BE2C (cell line): ENCODE results near the gene INHBE.

Experiments
- DNase-seq: peaks from one replicate; pipeline ENCODE4 v3.0.0-alpha.2; 2020
- H3K27me3 ChIP-seq: fragments of 250-450 bp; sonication (Bioruptor Pico); 2 replicates; pipeline ENCODE4 v1.5.1; 2020; ENCODE audit warnings: mild to moderate bottlenecking
- H3K36me3 ChIP-seq: fragments of 250-450 bp; sonication (Bioruptor Pico); 2 replicates; pipeline ENCODE4 v1.5.1; 2020; ENCODE audit warnings: mild to moderate bottlenecking
- H3K4me1 ChIP-seq: fragments of 250-450 bp; sonication (Bioruptor Pico); 2 replicates; pipeline ENCODE4 v1.5.1; 2020
- H3K4me3 ChIP-seq: 2 replicates; pipeline ENCODE4 v1.5.1; 2011; ENCODE audit warnings: low read depth, low read length
- H3K9me3 ChIP-seq: fragments of 250-450 bp; sonication (Bioruptor Pico); 2 replicates; pipeline ENCODE4 v1.5.1; 2020
- TF ChIP-seq, protein P1 (sequence below): IDR thresholded peaks from 2 replicates; pipeline ENCODE4 v1.5.1; 2012; ENCODE audit warnings: mild to moderate bottlenecking, low read depth, low read length

The INHBE gene

DNA sequence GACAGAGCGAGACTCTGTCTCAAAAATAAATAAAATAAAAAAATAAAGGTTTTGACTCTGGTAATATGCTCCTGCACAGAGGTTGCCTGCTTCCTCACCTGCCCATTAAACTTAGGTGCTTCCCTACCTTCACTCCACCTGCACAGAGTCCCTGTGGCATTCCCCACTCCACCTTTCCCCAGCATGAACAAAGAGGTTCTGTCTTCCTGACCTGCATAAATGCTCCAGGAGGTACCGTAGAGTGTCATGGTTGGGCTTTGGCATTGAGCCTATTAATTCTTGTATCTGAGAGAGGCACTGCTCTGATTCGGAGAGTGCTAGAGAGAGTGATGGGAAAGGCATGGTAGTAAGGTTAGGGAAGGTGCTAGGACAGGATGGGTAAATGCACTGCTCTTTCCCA lies 18.3 kb downstream of the INHBE start:
- TF ChIP-seq, protein P1, sequence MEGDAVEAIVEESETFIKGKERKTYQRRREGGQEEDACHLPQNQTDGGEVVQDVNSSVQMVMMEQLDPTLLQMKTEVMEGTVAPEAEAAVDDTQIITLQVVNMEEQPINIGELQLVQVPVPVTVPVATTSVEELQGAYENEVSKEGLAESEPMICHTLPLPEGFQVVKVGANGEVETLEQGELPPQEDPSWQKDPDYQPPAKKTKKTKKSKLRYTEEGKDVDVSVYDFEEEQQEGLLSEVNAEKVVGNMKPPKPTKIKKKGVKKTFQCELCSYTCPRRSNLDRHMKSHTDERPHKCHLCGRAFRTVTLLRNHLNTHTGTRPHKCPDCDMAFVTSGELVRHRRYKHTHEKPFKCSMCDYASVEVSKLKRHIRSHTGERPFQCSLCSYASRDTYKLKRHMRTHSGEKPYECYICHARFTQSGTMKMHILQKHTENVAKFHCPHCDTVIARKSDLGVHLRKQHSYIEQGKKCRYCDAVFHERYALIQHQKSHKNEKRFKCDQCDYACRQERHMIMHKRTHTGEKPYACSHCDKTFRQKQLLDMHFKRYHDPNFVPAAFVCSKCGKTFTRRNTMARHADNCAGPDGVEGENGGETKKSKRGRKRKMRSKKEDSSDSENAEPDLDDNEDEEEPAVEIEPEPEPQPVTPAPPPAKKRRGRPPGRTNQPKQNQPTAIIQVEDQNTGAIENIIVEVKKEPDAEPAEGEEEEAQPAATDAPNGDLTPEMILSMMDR = no peak
- H3K4me1 ChIP-seq = no peaks in the 10 kb centered on the region
- no peaks in the 10 kb centered on the region for H3K9me3 ChIP-seq
- peaks cover 97% of the 10 kb centered on the region for H3K27me3 ChIP-seq
- no peak for DNase-seq
- H3K4me3 ChIP-seq = no peak overlapping the region
- no peaks in the 10 kb centered on the region for H3K36me3 ChIP-seq

GRCh38 chr12:57473886-57474285 lies 18.8 kb downstream of the INHBE start:
- Histone ChIP-seq H3K27me3 (peaks cover 97% of the 10 kb centered on the region), H3K4me3 (no peak overlapping the region), H3K9me3 (no peaks in the 10 kb centered on the region), H3K4me1 (no peaks in the 10 kb centered on the region), H3K36me3 (no peaks in the 10 kb centered on the region)
- TF ChIP-seq, protein P1 = no peak
- DNase-seq = no peak

DNA sequence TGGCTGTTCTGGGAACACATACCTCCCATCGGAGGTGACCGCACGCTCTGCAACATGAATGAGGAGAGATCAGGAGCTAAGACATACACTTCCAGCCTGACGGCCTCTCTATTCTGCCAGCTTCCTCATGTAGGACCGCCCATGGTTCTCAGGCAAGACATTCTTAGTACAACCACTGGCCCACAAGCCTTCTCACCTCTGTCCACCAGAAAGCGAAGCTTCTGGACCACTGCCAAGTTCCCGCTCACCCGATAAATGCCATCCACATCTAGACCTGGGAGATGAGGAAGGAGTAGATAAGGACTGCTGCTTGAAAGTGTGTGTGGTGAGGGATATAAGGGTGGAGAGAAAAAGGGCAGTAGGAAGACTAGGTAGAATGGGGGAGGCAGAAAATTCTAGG lies 19.3 kb downstream of the INHBE start:
- peaks cover 97% of the 10 kb centered on the region for H3K27me3 ChIP-seq
- TF ChIP-seq, protein P1 = no peak
- H3K9me3 ChIP-seq = no peaks in the 10 kb centered on the region
- no peaks in the 10 kb centered on the region for H3K4me1 ChIP-seq
- no peaks in the 10 kb centered on the region for H3K36me3 ChIP-seq
- no peak for DNase-seq
- no peak overlapping the region for H3K4me3 ChIP-seq

DNA sequence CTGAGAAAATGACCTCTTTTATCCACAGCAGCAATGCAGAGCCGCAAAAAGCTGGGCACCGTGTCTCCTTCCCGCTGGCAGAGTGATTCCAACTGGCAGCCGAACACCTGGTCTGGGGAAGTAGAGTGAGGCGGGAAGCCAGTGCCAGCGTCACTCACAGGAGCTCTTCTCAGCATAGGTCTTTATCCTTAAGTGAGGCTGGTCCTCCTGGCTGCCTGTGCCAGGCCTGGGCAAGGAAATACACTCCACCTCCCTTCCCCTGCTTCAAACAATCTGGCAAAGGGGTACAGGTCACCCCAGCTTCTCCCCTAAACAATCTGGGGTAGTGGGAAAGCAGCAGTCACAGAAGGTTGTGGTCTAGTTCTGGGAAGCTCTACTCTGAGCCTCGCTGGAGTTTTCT lies 19.8 kb downstream of the INHBE start:
- TF ChIP-seq, protein P1 = no peak
- no peak for DNase-seq
- Histone ChIP-seq H3K9me3 (no peaks in the 10 kb centered on the region), H3K27me3 (peaks cover 97% of the 10 kb centered on the region), H3K4me1 (no peaks in the 10 kb centered on the region), H3K4me3 (no peak overlapping the region), H3K36me3 (no peaks in the 10 kb centered on the region)

DNA sequence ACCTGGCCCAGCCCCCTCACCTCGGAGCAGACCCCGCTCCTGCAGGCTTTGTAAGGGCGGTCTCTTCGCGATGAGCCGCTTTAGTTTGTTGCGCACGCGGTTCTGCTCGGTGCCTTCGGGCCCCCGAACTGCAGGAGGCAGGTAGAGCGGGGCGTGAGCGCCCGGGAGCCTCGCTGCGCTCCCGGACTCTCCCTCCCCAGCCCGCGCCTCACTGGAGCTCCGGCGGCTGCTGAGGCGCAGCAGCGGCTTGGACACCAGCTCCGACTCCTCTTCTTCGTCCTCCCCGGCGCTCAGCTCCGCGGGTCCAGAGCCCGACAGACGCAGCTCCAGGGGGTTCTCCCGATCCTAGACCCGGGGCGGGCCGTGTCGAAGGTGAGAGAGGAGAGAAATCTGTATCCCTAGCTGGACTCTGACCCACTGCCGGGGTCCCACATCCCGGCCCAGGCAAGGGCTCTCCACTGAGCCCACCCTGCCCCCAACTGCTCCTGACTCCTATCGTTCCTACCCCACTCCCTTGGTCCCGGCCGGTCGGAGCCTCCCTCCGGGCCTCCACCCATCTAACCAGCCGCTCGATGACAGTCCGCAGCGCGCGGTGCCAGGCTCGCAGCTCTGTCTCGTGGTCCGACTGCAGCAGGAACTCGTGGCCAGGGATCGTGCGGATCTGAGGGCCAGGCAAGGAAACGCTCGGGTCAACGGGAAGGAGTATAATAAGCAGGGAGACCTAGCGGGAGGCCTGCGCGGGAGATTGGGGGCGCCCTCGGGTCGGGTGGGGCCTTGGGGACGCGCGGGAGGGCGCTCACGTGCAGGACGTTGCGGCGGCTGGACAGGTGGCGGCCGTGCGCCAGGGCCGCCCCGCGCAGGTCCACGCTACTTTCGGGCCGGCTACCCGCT lies 20.4 kb downstream of the INHBE start:
- Histone ChIP-seq H3K36me3 (no peaks in the 10 kb centered on the region), H3K4me1 (no peaks in the 10 kb centered on the region), H3K4me3 (0 out of 2 replicates have a peak overlapping the region, but pooled peaks have one; percentile 12), H3K27me3 (peaks cover 97% of the 10 kb centered on the region), H3K9me3 (no peaks in the 10 kb centered on the region)
- TF ChIP-seq, protein P1 = no peak
- peak; percentile 34 for DNase-seq

DNA sequence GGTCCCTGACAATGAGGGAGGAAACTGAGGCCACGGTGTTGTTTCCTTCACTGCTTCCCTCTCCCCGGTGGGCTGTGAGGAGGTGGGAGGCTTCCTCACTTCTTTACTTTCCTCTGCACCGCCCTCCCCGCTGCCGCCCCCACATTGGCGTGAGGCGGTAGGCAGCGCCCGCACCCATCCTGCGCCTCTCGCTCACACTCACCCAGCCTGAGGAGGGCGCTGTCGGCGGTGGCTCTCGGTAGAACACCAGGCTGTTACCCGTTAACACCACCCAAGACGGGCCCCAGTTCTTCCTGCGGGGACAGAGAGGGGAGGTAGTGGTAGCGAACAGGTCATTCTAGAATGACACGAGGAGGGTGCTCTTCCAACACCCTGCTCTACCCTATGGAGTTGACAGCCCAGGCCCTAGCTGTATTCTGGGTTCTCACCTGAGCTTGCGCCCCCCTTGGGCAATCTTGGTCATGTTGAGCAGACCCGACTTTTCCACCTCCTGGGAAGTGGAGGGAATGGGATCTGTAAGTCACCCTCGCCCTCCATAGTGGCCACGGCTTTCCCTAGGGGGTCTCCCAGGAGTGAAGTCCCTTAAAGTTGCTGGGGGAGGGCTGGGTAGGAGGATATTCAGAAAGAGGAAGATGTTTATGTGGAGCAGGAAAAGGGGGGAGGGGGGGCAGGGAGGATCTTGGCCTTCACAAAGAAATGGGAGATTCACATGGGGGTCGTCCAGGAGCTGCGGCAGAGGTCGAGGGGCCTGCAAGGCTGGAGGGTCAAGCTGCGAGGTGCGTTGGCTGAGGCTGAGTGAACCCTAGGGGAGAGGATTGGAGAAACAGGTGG lies 21.3 kb downstream of the INHBE start:
- no peak for DNase-seq
- Histone ChIP-seq H3K9me3 (no peaks in the 10 kb centered on the region), H3K27me3 (peaks cover 97% of the 10 kb centered on the region), H3K4me1 (no peaks in the 10 kb centered on the region), H3K36me3 (no peaks in the 10 kb centered on the region), H3K4me3 (no peak overlapping the region)
- TF ChIP-seq, protein P1 = no peak
